SK-N-SH treated with all-trans-retinoic acid at 6 μM for 48 hours (cell line): ENCODE data around the gene TFCP2L1.
A peak's percentile ranks its signal among the peaks of the same experiment; 100 is the strongest.

ENCODE experiments used
- ATAC-seq: fragments of 200-7000 bp; cut with Tn5 transposase; 3 replicates; pipeline ENCODE4 v1.9.1; 2020; ENCODE audit warnings: mild to moderate bottlenecking, moderate library complexity
- ARNTL ChIP-seq: fragments of 450-650 bp; formaldehyde crosslinking; IDR thresholded peaks from 2 replicates; pipeline ENCODE4 v1.5.0; 2020; ENCODE audit warnings: low read depth, mild to moderate bottlenecking, moderate library complexity, borderline replicate concordance
- BACH2 ChIP-seq: fragments of 250-450 bp; sonication (Bioruptor Pico); IDR thresholded peaks from 2 replicates; pipeline ENCODE4 v1.9.0; 2021; ENCODE audit warnings: mild to moderate bottlenecking, borderline replicate concordance
- CREB5 ChIP-seq: fragments of 250-450 bp; sonication (Bioruptor Pico); IDR thresholded peaks from 2 replicates; pipeline ENCODE4 v1.5.1; 2020; ENCODE audit warnings: low read depth, mild to moderate bottlenecking, moderate library complexity
- CSDC2 ChIP-seq: fragments of 250-450 bp; sonication (Bioruptor Pico); IDR thresholded peaks from 2 replicates; pipeline ENCODE4 v1.5.0; 2020; ENCODE audit warnings: mild to moderate bottlenecking, moderate library complexity
- ESRRG ChIP-seq: fragments of 250-450 bp; sonication (Bioruptor Pico); IDR thresholded peaks from 2 replicates; pipeline ENCODE4 v1.6.1; 2021; ENCODE audit warnings: mild to moderate bottlenecking
- GLIS3 ChIP-seq: fragments of 250-450 bp; sonication (Bioruptor Pico); IDR thresholded peaks from 2 replicates; pipeline ENCODE4 v1.5.0; 2020; ENCODE audit warnings: mild to moderate bottlenecking, moderate library complexity
- ISL1 ChIP-seq: fragments of 250-450 bp; sonication (Bioruptor Pico); IDR thresholded peaks from 2 replicates; pipeline ENCODE4 v2.1.2; 2022; ENCODE audit warnings: mild to moderate bottlenecking, moderate library complexity
- PATZ1 ChIP-seq: fragments of 250-450 bp; sonication (Bioruptor Pico); IDR thresholded peaks from 2 replicates; pipeline ENCODE4 v1.8.0; 2020; ENCODE audit warnings: mild to moderate bottlenecking, moderate library complexity, borderline replicate concordance
- POU6F1 ChIP-seq: fragments of 250-450 bp; sonication (Bioruptor Pico); IDR thresholded peaks from 2 replicates; pipeline ENCODE4 v1.8.0; 2021; ENCODE audit warnings: low read depth, mild to moderate bottlenecking, moderate library complexity, borderline replicate concordance
- SNAI2 ChIP-seq: fragments of 250-450 bp; sonication (Bioruptor Pico); IDR thresholded peaks from 2 replicates; pipeline ENCODE4 v1.5.0; 2020; ENCODE audit warnings: mild to moderate bottlenecking, moderate library complexity
- TCF4 ChIP-seq: fragments of 250-450 bp; sonication (Bioruptor Pico); IDR thresholded peaks from 2 replicates; pipeline ENCODE4 v1.8.0; 2021; ENCODE audit warnings: mild to moderate bottlenecking, moderate library complexity, borderline replicate concordance
- TOX ChIP-seq: fragments of 250-450 bp; sonication (Bioruptor Pico); IDR thresholded peaks from 2 replicates; pipeline ENCODE4 v1.8.0; 2021; ENCODE audit warnings: mild to moderate bottlenecking, moderate library complexity, borderline replicate concordance
- TSHZ2 ChIP-seq: fragments of 250-450 bp; sonication (Bioruptor Pico); IDR thresholded peaks from 2 replicates; pipeline ENCODE4 v1.5.0; 2020; ENCODE audit warnings: mild to moderate bottlenecking, moderate library complexity
- ZC3H10 ChIP-seq: fragments of 250-450 bp; sonication (Bioruptor Pico); IDR thresholded peaks from 2 replicates; pipeline ENCODE4 v1.5.1; 2021; ENCODE audit warnings: mild to moderate bottlenecking, moderate library complexity
- ZFP3 ChIP-seq: fragments of 250-450 bp; sonication (Bioruptor Pico); IDR thresholded peaks from 2 replicates; pipeline ENCODE4 v1.5.0; 2020; ENCODE audit warnings: mild to moderate bottlenecking, moderate library complexity
- ZFP30 ChIP-seq: fragments of 450-650 bp; formaldehyde crosslinking; IDR thresholded peaks from 2 replicates; pipeline ENCODE4 v1.5.0; 2022; ENCODE audit warnings: mild to moderate bottlenecking, moderate library complexity
- ZNF8 ChIP-seq: fragments of 450-650 bp; formaldehyde crosslinking; IDR thresholded peaks from 2 replicates; pipeline ENCODE4 v1.5.0; 2020; ENCODE audit warnings: mild to moderate bottlenecking, moderate library complexity

Gene TFCP2L1

GRCh38 chr2:121212661-121213325 lies 72.2 kb downstream of the TFCP2L1 start (continued):
- no peak for TF ChIP-seq POU6F1 (CRISPR knock-in tag)
- TF ChIP-seq SNAI2 = no peak
- no peak for TF ChIP-seq TCF4

GRCh38 chr2:121211689-121212151 lies 73.3 kb downstream of the TFCP2L1 start:
- no peak for ATAC-seq
- TF ChIP-seq BACH2 (no peak), ARNTL (CRISPR knock-in tag) (no peak), ZFP3 (CRISPR knock-in tag) (no peak), TOX (CRISPR knock-in tag) (no peak), ZC3H10 (no peak), POU6F1 (CRISPR knock-in tag) (no peak), ZNF8 (CRISPR knock-in tag) (no peak), ESRRG (CRISPR knock-in tag) (no peak), ZFP30 (CRISPR knock-in tag) (no peak), TCF4 (no peak), CREB5 (CRISPR knock-in tag) (no peak), SNAI2 (no peak)

- TF ChIP-seq TCF4 (peak; percentile 47; the same call in 1 of the 2 replicates), ZC3H10 (no peak)
- ATAC-seq = no peak
Observed at GRCh38 chr2:121211251-121211650, 73.8 kb downstream of the TFCP2L1 start.

- no peak for ATAC-seq
- no peak for TF ChIP-seq GLIS3 (CRISPR knock-in tag)
Observed at GRCh38 chr2:121210691-121211090, 74.3 kb downstream of the TFCP2L1 start.

- ATAC-seq = no peak
Observed at GRCh38 chr2:121209014-121209610, 75.9 kb downstream of the TFCP2L1 start.

More at GRCh38 chr2:121209014-121209610, 75.9 kb downstream of the TFCP2L1 start:
- TF ChIP-seq PATZ1 (CRISPR knock-in tag) (no peak), TOX (CRISPR knock-in tag) (no peak), CSDC2 (CRISPR knock-in tag) (no peak), SNAI2 (no peak), GLIS3 (CRISPR knock-in tag) (no peak), ZC3H10 (no peak), ZFP3 (CRISPR knock-in tag) (no peak), TSHZ2 (no peak), POU6F1 (CRISPR knock-in tag) (no peak), ISL1 (CRISPR knock-in tag) (no peak), ARNTL (CRISPR knock-in tag) (no peak), TCF4 (no peak)
